Measurements from ENCODE around the gene MTA2.
"Not testable (repeated sequence)": the region's sequence is repeated elsewhere in the genome, so short reads cannot be mapped to it uniquely, and the experiment has no call there.

MTA2 gene

GRCh38 chr11:62592146-62592815, 9.4 kb downstream of the MTA2 start:
- DNase-seq, result no peak

GRCh38 chr11:62591448-62592145, 10.1 kb downstream of the MTA2 start, which contains the start of gene TUT1:
Gene TUT1, minus strand, starts transcription at chr11:62591523. Its CDS starts 38 bp downstream, at chr11:62591485.
- peak; percentile 96 for DNase-seq

- no peak for DNase-seq
Measured at GRCh38 chr11:62588966-62589637, 12.6 kb downstream of the MTA2 start.

GRCh38 chr11:62585356-62585755, 16.3 kb downstream of the MTA2 start:
- not testable (repeated sequence) for DNase-seq

GRCh38 chr11:62581735-62582134, 19.9 kb downstream of the MTA2 start:
- DNase-seq, result not testable (repeated sequence)

- DNase-seq, result no peak
Measured at GRCh38 chr11:62580959-62581715, 20.5 kb downstream of the MTA2 start.

GRCh38 chr11:62579252-62579651, 22.4 kb downstream of the MTA2 start:
- no peak for DNase-seq

- DNase-seq, result no peak
Measured at GRCh38 chr11:62578541-62578940, 23.1 kb downstream of the MTA2 start.

- no peak for DNase-seq
Measured at GRCh38 chr11:62577046-62577714, 24.5 kb downstream of the MTA2 start.

GRCh38 chr11:62575837-62576236, 25.8 kb downstream of the MTA2 start:
- DNase-seq, result no peak

- DNase-seq, result no peak
Measured at GRCh38 chr11:62575156-62575555, 26.5 kb downstream of the MTA2 start.

GRCh38 chr11:62574363-62575071, 27.1 kb downstream of the MTA2 start:
- no peak for DNase-seq

GRCh38 chr11:62573592-62574362, 27.9 kb downstream of the MTA2 start, which contains the start of gene EEF1G:
Gene EEF1G, minus strand, starts transcription at chr11:62573891. Its CDS starts 49 bp downstream, at chr11:62573842.
- DNase-seq, result peak; percentile 97

- DNase-seq, result no peak
Measured at GRCh38 chr11:62573006-62573591, 28.6 kb downstream of the MTA2 start.

- DNase-seq, result no peak
Measured at GRCh38 chr11:62572431-62572830, 29.2 kb downstream of the MTA2 start.

GRCh38 chr11:62571493-62571892, 30.2 kb downstream of the MTA2 start:
- not testable (repeated sequence) for DNase-seq

- DNase-seq, result not testable (repeated sequence)
Measured at GRCh38 chr11:62570903-62571302, 30.8 kb downstream of the MTA2 start.

- DNase-seq, result no peak
Measured at GRCh38 chr11:62569611-62570010, 32.1 kb downstream of the MTA2 start.

- DNase-seq, result no peak
Measured at GRCh38 chr11:62567018-62567633, 34.5 kb downstream of the MTA2 start.

- no peak for DNase-seq
Measured at GRCh38 chr11:62566247-62566646, 35.4 kb downstream of the MTA2 start.

Data from activated CD8-positive, alpha-beta memory T cell treated with anti-CD3 and anti-CD28 coated beads for 24 hours (primary cell).